ENCODE results near the gene KCNQ4.

Gene KCNQ4

DNA sequence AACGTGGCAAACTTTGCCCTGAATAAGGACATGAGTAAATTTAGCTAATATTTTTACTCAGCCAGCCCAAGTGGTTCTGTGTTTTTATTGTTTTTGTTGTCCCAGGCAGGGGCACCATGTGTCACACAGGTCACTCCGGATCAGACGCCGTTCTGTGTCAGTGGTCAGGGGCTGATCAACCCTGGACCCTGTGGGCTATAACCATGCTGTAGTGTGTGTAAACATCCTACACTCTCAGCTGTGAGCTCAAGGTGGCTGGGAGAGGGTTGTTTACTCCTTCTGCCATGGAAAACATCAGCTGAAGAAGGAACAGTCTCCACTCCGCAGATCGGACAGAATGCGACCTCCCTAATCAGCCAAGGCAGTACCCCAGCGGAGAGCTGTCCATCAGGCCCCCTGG is 26.5 kb upstream of the KCNQ4 start:
- Histone ChIP-seq H3K36me3 (ENCODE audit: control insufficient read depth in 1 of 2, insufficient read depth in 2 of 2, low read length in 2 of 2) (peaks cover 68 to 72% of the 10 kb centered on the region in 2 donors), H3K4me1 (ENCODE audit: control insufficient read depth in 1 of 2, insufficient read depth in 2 of 2, low read length in 2 of 2) (no peaks in the 10 kb centered on the region)

DNA sequence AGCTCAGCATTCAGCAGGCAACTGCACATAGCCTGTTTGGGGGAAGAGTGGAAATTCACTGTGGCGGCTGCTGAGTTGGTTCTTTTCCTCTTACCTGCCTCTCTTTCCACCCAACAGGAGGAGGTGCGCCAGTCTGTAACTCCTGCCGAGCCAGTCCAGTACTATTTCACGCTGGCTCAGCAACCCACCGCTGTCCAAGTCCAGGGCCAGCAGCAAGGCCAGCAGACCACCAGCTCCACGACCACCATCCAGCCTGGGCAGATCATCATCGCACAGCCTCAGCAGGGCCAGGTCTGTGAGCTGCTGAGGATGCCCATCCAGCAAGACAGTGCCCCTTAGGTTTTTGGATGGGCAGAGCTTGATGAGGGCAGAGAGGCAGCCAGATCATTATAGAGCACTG is 25.6 kb upstream of the KCNQ4 start:
- peaks cover 65 to 76% of the 10 kb centered on the region in 2 donors for H3K36me3 ChIP-seq (ENCODE audit: control insufficient read depth in 1 of 2, insufficient read depth in 2 of 2, low read length in 2 of 2)
- no peaks in the 10 kb centered on the region for H3K4me1 ChIP-seq (ENCODE audit: control insufficient read depth in 1 of 2, insufficient read depth in 2 of 2, low read length in 2 of 2)
- peak overlapping the region; percentile 62 for H3K27ac ChIP-seq (ENCODE audit: low read length)

More for the DNA sequence above, 26.5 kb upstream of the KCNQ4 start:
- H3K9me3 ChIP-seq (ENCODE audit: control insufficient read depth in 1 of 2, low read length in 2 of 2) = no peaks in the 10 kb centered on the region
- H3K27me3 ChIP-seq (ENCODE audit: low read depth, low read length) = no peaks in the 10 kb centered on the region
- peak overlapping the region; percentile 62 for H3K27ac ChIP-seq (ENCODE audit: low read length)
- no peak overlapping the region for H3K4me3 ChIP-seq (ENCODE audit: low read depth in 1 of 2, low read length in 2 of 2)

DNA sequence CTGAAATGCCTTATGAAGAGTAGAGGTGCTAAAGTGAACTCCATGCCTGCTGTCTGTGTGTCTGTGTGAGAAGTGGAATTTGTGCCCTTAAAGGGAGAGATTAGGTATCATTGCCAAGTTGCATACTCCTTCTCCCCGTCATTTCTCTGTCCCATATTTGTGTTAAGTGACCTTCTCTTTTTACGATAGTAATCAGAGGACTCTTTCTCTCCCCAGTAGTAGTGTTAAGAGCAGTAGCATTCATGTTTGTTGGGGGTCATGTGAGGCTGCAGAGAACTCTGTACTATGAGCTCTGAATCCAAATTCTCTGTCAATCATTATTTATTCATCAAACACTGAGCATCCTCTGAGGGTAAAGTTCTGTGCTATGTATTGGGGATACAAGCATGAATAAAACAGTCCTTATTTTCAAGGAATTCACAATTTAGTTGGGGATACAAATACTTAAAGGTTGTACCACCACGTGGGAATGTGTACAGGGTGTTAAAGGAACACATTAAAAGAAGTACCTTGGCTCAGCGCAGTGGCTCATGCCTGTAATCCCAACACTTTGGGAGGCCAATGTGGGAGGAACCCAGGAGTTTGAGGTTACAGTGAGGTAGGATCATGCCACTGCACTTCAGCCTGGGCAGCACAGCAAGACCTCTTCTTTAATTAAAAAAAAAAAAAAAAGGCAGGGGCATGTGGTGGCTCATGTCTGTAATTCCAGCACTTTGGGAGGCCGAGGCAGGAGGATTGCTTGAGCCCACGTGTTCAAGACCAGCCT is 24.8 kb upstream of the KCNQ4 start:
- H3K27ac ChIP-seq (ENCODE audit: low read length) = peak overlapping the region; percentile 62
- no peaks in the 10 kb centered on the region for H3K9me3 ChIP-seq (ENCODE audit: control insufficient read depth in 1 of 2, low read length in 2 of 2)
- no peaks in the 10 kb centered on the region for H3K27me3 ChIP-seq (ENCODE audit: low read depth, low read length)
- H3K4me1 ChIP-seq (ENCODE audit: control insufficient read depth in 1 of 2, insufficient read depth in 2 of 2, low read length in 2 of 2) = no peaks in the 10 kb centered on the region
- no peak overlapping the region for H3K4me3 ChIP-seq (ENCODE audit: low read depth in 1 of 2, low read length in 2 of 2)
- H3K36me3 ChIP-seq (ENCODE audit: control insufficient read depth in 1 of 2, insufficient read depth in 2 of 2, low read length in 2 of 2) = peaks cover 62 to 75% of the 10 kb centered on the region in 2 donors

More for the DNA sequence above, 25.6 kb upstream of the KCNQ4 start:
- no peak overlapping the region for H3K4me3 ChIP-seq (ENCODE audit: low read depth in 1 of 2, low read length in 2 of 2)
- H3K9me3 ChIP-seq (ENCODE audit: control insufficient read depth in 1 of 2, low read length in 2 of 2) = no peaks in the 10 kb centered on the region
- H3K27me3 ChIP-seq (ENCODE audit: low read depth, low read length) = no peaks in the 10 kb centered on the region

DNA sequence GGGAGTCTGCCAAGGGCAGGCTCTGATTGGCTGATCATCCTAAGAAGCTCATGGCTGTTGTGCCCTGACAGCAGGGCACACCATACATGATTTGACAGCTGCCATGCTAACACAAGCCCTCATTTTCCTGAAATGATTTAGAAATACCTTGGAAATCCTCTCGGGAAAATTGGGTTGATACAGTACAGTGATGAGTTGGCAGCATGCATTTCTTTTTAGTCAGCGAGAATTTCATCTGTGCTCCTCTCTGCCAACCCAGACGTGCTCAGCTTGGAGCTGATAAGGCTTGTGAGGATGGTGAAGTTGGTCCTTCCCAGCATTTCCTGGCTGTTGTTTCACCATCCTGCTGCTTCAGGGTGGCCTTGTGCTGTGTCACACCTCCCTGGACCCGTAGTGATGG is 22.6 kb upstream of the KCNQ4 start:
- H3K36me3 ChIP-seq (ENCODE audit: control insufficient read depth in 1 of 2, insufficient read depth in 2 of 2, low read length in 2 of 2) = peaks cover 64 to 69% of the 10 kb centered on the region in 2 donors
- no peak overlapping the region for H3K27ac ChIP-seq (ENCODE audit: low read length)
- H3K4me1 ChIP-seq (ENCODE audit: control insufficient read depth in 1 of 2, insufficient read depth in 2 of 2, low read length in 2 of 2) = no peaks in the 10 kb centered on the region
- no peaks in the 10 kb centered on the region for H3K27me3 ChIP-seq (ENCODE audit: low read depth, low read length)
- no peaks in the 10 kb centered on the region for H3K9me3 ChIP-seq (ENCODE audit: control insufficient read depth in 1 of 2, low read length in 2 of 2)
- no peak overlapping the region for H3K4me3 ChIP-seq (ENCODE audit: low read depth in 1 of 2, low read length in 2 of 2)

DNA sequence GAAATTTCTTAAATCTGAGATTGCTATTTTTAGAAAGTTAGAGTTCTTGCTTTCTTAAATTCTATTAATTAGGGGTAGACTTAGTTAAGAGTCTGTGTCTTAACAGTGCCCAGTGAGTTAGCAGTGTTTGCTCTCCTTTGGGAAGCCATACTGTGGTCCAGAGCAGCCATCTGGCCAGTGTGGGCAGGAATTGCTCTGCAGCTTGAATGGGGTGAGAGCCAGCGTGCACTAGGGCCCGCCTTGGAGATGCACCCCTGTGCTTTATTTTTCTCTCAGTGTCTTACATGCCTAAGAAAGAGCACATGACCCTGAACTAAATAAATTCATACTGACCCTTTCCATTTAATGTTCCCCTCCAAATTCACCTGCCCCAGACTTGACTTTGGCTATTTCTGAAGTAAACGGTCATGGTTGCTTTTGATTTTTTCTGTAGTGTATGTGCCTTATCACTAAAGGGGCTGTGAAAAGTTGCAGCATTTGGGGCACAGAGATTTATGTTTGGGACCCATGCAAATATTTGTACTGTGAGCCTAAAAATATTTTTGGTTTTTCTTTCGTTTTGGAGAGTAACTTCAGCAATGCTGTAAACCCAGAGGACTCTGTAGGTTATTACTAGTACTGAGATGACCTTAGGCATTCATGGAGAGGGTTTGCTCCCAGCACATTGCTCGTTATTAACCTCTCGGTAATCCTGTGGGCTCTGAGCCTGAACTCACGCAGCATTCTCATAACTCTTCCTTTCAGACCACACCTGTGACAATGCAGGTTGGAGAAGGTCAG is 21.3 kb upstream of the KCNQ4 start:
- no peak overlapping the region for H3K4me3 ChIP-seq (ENCODE audit: low read depth in 1 of 2, low read length in 2 of 2)
- H3K9me3 ChIP-seq (ENCODE audit: control insufficient read depth in 1 of 2, low read length in 2 of 2) = no peaks in the 10 kb centered on the region
- no peak overlapping the region for H3K27ac ChIP-seq (ENCODE audit: low read length)
- H3K4me1 ChIP-seq (ENCODE audit: control insufficient read depth in 1 of 2, insufficient read depth in 2 of 2, low read length in 2 of 2) = no peaks in the 10 kb centered on the region
- peaks cover 65 to 70% of the 10 kb centered on the region in 2 donors for H3K36me3 ChIP-seq (ENCODE audit: control insufficient read depth in 1 of 2, insufficient read depth in 2 of 2, low read length in 2 of 2)
- no peaks in the 10 kb centered on the region for H3K27me3 ChIP-seq (ENCODE audit: low read depth, low read length)

DNA sequence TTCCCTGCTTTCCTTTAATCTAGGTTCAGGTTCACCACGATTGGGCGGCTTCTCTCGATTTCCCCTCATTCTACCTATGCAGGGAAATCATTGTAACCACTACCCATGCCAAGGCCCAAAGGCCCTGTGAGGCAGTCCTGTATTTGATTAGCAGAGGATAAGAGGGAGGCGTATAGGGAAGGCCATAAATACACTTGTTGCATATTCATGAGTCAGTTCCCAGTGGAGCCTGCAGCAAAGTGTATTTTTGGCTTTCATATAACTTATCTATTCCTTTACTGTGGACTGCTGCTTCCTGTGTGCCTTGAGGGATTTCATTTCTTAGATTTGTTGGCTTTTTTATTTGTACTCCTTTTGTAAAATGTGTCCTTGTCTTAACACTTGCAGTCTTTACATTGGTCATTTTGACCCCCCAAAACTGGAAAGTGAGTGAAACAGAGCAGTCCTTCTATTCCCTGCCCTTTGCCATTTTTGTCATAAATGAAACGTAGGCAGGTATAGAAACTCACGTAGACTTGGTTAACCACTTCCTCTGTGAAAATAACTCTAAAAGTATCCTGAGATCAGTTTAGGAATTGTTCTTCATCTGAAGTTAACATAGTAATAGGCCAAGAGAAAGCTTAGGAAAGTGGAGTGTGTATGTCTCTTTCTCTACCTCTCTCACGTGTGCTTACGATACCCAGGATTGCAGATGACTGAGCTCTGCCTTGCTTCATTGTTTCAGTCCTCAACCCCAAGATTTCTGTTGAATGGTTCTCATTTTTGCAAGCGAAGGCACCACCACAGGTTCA is 19.6 kb upstream of the KCNQ4 start:
- H3K36me3 ChIP-seq (ENCODE audit: control insufficient read depth in 1 of 2, insufficient read depth in 2 of 2, low read length in 2 of 2) = peaks cover 65 to 72% of the 10 kb centered on the region in 2 donors
- no peak overlapping the region for H3K27ac ChIP-seq (ENCODE audit: low read length)
- no peaks in the 10 kb centered on the region for H3K27me3 ChIP-seq (ENCODE audit: low read depth, low read length)
- H3K4me1 ChIP-seq (ENCODE audit: control insufficient read depth in 1 of 2, insufficient read depth in 2 of 2, low read length in 2 of 2) = no peaks in the 10 kb centered on the region
- H3K9me3 ChIP-seq (ENCODE audit: control insufficient read depth in 1 of 2, low read length in 2 of 2) = no peaks in the 10 kb centered on the region
- H3K4me3 ChIP-seq (ENCODE audit: low read depth in 1 of 2, low read length in 2 of 2) = no peak overlapping the region

DNA sequence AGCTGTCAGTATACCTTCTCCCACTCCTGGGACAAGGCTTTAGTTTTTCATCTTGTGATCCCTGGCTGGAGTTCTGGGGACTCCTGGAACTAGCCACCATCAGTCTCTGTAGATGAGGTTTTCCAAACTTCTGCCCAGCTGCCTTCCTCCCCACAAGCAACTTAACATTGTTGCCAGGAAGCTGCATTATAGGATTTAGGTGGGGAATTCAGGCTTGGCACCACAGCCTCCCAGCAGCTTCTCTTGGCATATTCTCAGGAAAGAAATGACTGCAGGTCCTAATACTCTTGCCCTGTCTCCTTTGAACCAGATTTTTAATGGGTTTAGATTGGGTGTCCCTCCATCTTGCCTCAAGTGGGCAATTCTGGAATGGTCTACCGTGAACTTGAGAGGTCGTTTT is 18.6 kb upstream of the KCNQ4 start:
- Histone ChIP-seq H3K27ac (ENCODE audit: low read length) (no peak overlapping the region), H3K36me3 (ENCODE audit: control insufficient read depth in 1 of 2, insufficient read depth in 2 of 2, low read length in 2 of 2) (peaks cover 71 to 78% of the 10 kb centered on the region in 2 donors), H3K27me3 (ENCODE audit: low read depth, low read length) (no peaks in the 10 kb centered on the region)

DNA sequence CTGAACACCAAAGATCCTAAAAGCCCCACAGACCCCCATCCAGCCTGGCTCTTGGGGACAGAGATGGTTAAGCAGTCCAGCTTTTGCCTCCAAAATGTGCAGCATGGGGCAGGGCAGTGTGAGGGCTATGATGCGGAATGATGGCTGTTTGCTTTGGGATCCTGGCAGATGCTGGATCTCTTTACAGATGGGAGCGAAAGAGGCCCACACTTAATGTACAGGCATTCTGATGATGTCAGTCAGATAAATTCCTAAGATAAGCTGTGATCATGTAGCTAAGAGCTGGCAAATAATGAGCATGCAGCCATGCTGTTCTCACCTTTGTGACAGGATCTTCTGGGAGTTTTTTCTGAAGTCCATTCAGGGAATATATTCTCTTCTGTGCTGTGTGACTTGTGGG is 17.6 kb upstream of the KCNQ4 start:
- no peaks in the 10 kb centered on the region for H3K9me3 ChIP-seq (ENCODE audit: control insufficient read depth in 1 of 2, low read length in 2 of 2)
- no peak overlapping the region for H3K27ac ChIP-seq (ENCODE audit: low read length)
- no peak overlapping the region for H3K4me3 ChIP-seq (ENCODE audit: low read depth in 1 of 2, low read length in 2 of 2)
- H3K4me1 ChIP-seq (ENCODE audit: control insufficient read depth in 1 of 2, insufficient read depth in 2 of 2, low read length in 2 of 2) = no peaks in the 10 kb centered on the region
- H3K36me3 ChIP-seq (ENCODE audit: control insufficient read depth in 1 of 2, insufficient read depth in 2 of 2, low read length in 2 of 2) = peaks cover 72 to 82% of the 10 kb centered on the region in 2 donors
- no peaks in the 10 kb centered on the region for H3K27me3 ChIP-seq (ENCODE audit: low read depth, low read length)

More for the DNA sequence above, 18.6 kb upstream of the KCNQ4 start:
- H3K4me3 ChIP-seq (ENCODE audit: low read depth in 1 of 2, low read length in 2 of 2) = no peak overlapping the region
- no peaks in the 10 kb centered on the region for H3K4me1 ChIP-seq (ENCODE audit: control insufficient read depth in 1 of 2, insufficient read depth in 2 of 2, low read length in 2 of 2)
- H3K9me3 ChIP-seq (ENCODE audit: control insufficient read depth in 1 of 2, low read length in 2 of 2) = no peaks in the 10 kb centered on the region

DNA sequence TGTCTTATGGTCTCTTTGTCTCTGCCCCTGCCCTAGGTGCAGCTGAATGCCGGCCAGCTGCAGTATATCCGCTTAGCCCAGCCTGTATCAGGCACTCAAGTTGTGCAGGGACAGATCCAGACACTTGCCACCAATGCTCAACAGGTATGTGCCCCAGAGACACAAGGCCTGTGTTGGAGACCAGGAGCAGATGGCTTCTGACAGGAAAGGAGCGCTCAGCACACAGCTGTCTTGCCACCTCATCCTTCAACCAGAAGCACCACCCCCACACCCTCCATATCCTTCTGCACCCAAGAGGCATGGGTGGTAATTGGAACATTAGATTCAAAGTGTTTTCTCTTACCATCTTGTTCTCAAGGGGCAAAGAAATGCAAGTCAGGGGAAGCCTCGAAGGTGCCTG is 17.0 kb upstream of the KCNQ4 start:
- no peaks in the 10 kb centered on the region for H3K9me3 ChIP-seq (ENCODE audit: control insufficient read depth in 1 of 2, low read length in 2 of 2)
- no peak overlapping the region for H3K4me3 ChIP-seq (ENCODE audit: low read depth in 1 of 2, low read length in 2 of 2)
- H3K27ac ChIP-seq (ENCODE audit: low read length) = no peak overlapping the region
- H3K4me1 ChIP-seq (ENCODE audit: control insufficient read depth in 1 of 2, insufficient read depth in 2 of 2, low read length in 2 of 2) = no peaks in the 10 kb centered on the region
- peaks cover 67 to 80% of the 10 kb centered on the region in 2 donors for H3K36me3 ChIP-seq (ENCODE audit: control insufficient read depth in 1 of 2, insufficient read depth in 2 of 2, low read length in 2 of 2)
- H3K27me3 ChIP-seq (ENCODE audit: low read depth, low read length) = no peaks in the 10 kb centered on the region

DNA sequence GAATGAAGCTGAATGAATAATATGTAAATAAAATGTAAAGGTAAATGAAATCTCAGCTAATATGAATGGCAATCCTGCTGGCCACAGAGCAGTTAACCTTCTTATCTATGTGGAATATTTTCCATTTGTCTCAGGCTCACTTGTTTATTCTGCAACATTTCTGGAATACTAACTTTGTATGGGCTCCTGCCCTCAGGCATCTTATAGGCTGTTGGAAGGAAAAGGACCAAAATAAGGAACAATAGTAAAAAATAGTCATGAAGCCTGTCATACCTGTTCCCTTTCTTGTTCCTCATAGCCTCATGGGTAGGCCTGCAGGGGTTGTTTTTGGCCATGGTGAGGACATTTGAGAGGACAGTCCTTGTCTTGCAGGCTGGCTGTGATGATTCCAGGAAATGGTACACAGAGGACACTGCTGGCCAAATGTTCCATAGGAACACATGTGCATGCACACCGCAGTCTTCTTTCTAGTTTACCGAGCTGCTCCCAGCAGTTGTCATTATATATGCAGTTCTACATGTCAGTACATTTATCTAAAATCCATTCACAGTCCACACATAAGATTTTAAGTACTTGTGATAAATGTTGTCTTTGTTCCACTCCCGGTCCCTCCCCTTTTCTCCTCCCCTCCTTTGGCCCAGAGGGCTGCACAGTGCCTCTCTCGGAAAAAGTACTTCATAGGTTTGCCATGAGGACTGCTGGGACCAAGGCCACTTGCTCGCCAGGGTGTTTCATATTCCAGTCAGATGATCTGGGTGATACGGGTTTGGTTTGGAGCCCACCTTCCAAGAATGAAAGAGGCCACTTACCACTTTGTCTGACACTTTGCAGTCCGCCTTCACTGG is 15.2 kb upstream of the KCNQ4 start:
- H3K4me1 ChIP-seq (ENCODE audit: control insufficient read depth in 1 of 2, insufficient read depth in 2 of 2, low read length in 2 of 2) = no peaks in the 10 kb centered on the region
- H3K9me3 ChIP-seq (ENCODE audit: control insufficient read depth in 1 of 2, low read length in 2 of 2) = no peaks in the 10 kb centered on the region
- H3K36me3 ChIP-seq (ENCODE audit: control insufficient read depth in 1 of 2, insufficient read depth in 2 of 2, low read length in 2 of 2) = peaks cover 69 to 77% of the 10 kb centered on the region in 2 donors
- H3K4me3 ChIP-seq (ENCODE audit: low read depth in 1 of 2, low read length in 2 of 2) = no peak overlapping the region
- no peaks in the 10 kb centered on the region for H3K27me3 ChIP-seq (ENCODE audit: low read depth, low read length)
- no peak overlapping the region for H3K27ac ChIP-seq (ENCODE audit: low read length)

Measured in muscle layer of duodenum (tissue), 2 donors.